HEK293T (cell line): ENCODE data around the gene NUDT16L1.

Source experiments
- BHLHE40 ChIP-seq: fragments of 450-650 bp; IDR thresholded peaks from 2 replicates; pipeline ENCODE4 v1.6.1; 2016; ENCODE audit warnings: mild to moderate bottlenecking, moderate library complexity, borderline replicate concordance
- FOXA1 ChIP-seq: fragments of 450-650 bp; IDR thresholded peaks from 2 replicates; pipeline ENCODE4 v1.6.1; 2016; ENCODE audit warnings: mild to moderate bottlenecking
- FOXM1 ChIP-seq: fragments of 450-650 bp; IDR thresholded peaks from 2 replicates; pipeline ENCODE4 v1.6.1; 2017; ENCODE audit warnings: mild to moderate bottlenecking, borderline replicate concordance
- HDGF ChIP-seq: fragments of 450-650 bp; IDR thresholded peaks from 2 replicates; pipeline ENCODE4 v1.6.1; 2017; ENCODE audit warnings: antibody characterized with exemption, borderline replicate concordance
- LEF1 ChIP-seq: fragments of 450-650 bp; IDR thresholded peaks from 2 replicates; pipeline ENCODE4 v1.6.1; 2017; ENCODE audit warnings: mild to moderate bottlenecking, borderline replicate concordance
- PKNOX1 ChIP-seq: fragments of 450-650 bp; IDR thresholded peaks from 2 replicates; pipeline ENCODE4 v1.6.1; 2016
- SP1 ChIP-seq: fragments of 450-650 bp; IDR thresholded peaks from 2 replicates; pipeline ENCODE4 v1.6.1; 2017

- TF ChIP-seq SP1 (no peak), FOXM1 (no peak), BHLHE40 (no peak), LEF1 (no peak), PKNOX1 (no peak), FOXA1 (no peak), HDGF (no peak)
These were observed 9.9 kb upstream of the NUDT16L1 start for GRCh38 chr16:4683255-4684057.
